Measurements from ENCODE around the gene CD300C. TPM values are rescaled to one million over a fixed set of nuclear protein-coding genes. Genes with fewer than 3 reads are reported as not detected.

Gene CD300C
- polyA plus RNA-seq, 1 experiment: 0.05 TPM

DNA sequence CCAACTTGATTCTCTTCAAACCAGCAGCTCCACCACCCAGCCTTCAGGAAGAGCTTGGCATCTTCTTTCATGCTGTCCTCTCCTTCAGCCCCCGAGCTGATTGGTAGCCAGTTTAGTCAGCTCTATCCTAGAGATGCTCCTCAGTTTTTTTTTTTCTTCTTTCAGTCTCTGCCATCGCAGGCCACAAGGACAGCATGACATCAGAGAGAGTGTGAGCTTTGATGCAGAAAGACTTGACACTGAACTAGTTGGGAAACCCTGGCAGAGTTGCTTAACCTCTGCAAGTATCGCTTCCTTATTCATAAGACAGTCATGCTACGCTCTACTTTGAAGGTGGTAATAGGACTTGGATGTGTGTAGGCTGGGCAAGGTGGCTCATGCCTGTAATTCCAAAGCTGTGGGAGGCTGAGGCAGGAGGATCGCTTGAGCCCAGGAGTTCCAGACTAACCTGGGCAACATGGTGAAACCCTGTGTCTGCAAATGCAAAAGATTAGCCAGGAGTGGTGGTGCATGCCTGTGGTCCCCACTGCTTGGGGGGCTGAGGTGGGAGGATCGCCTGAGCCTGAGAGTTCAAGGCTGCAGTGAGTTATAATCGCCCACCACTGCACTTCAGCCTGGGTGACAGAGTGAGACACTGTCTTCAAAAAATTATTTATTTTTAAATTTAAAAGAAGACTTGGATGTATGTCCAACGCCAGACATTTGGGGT, 17.3 kb downstream of the CD300C start:
- ChIA-PET POLR2A (no interaction called here), CTCF (no interaction called here)
- TF ChIP-seq, protein P1, sequence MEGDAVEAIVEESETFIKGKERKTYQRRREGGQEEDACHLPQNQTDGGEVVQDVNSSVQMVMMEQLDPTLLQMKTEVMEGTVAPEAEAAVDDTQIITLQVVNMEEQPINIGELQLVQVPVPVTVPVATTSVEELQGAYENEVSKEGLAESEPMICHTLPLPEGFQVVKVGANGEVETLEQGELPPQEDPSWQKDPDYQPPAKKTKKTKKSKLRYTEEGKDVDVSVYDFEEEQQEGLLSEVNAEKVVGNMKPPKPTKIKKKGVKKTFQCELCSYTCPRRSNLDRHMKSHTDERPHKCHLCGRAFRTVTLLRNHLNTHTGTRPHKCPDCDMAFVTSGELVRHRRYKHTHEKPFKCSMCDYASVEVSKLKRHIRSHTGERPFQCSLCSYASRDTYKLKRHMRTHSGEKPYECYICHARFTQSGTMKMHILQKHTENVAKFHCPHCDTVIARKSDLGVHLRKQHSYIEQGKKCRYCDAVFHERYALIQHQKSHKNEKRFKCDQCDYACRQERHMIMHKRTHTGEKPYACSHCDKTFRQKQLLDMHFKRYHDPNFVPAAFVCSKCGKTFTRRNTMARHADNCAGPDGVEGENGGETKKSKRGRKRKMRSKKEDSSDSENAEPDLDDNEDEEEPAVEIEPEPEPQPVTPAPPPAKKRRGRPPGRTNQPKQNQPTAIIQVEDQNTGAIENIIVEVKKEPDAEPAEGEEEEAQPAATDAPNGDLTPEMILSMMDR (IDR thresholded peaks at IDR 0.05; ENCODE audit: insufficient read depth, low read depth, low read length): no peak
- no peak overlapping the region for H3K4me3 ChIP-seq (ENCODE audit: low read depth, low read length)
- no peaks in the 10 kb centered on the region for H3K27me3 ChIP-seq (ENCODE audit: control insufficient read depth, insufficient read depth, low read length)
- no peaks in the 10 kb centered on the region for H3K36me3 ChIP-seq (ENCODE audit: control insufficient read depth, insufficient read depth, low read length)
- no peak for DNase-seq (ENCODE audit: low read depth)

DNA sequence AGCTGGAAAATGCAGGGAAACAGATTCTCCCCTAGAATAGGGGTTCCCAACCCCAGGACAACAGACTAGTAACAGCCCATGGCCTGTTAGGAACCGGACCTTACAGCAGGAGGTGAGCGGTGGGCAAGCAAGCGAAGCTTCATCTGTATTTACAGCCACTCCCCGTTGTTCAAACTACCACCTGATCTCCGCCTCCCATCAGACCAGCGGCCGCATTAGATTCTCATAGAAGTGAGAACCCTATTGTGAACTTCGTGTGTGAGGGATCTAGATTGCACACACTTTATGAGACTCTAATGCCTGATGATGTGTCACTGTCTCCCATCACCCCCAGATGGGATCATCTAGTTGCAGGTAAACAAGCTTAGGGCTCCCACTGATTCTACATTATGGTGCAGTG, 18.2 kb downstream of the CD300C start:
- no peaks in the 10 kb centered on the region for H3K27me3 ChIP-seq (ENCODE audit: control insufficient read depth, insufficient read depth, low read length)
- DNase-seq (ENCODE audit: low read depth): no peak
- TF ChIP-seq, protein P1 (IDR thresholded peaks at IDR 0.05; ENCODE audit: insufficient read depth, low read depth, low read length): no peak
- H3K4me3 ChIP-seq (ENCODE audit: low read depth, low read length): no peak overlapping the region
- H3K36me3 ChIP-seq (ENCODE audit: control insufficient read depth, insufficient read depth, low read length): no peaks in the 10 kb centered on the region
- POLR2A ChIA-PET: no interaction called here
- CTCF ChIA-PET: no interaction called here

DNA sequence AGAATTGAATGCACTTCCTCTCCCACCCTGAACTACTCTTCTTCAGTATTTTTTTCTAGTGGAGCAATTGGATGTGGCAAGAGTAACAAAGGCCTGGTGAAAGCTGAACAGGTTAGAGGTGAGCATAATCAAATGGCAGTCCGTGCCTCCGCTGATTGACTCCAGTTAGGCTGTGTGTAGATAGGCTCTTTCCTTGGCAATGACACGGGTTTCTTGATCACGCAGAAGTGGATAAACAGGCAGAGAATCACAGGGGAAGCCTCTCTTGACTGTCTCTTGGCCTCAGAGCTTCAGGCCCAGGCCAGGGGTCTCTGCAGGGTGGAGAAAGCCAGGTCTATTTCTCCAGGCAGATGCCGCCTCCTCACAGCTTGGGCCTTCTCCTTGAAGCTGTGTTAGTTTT, 18.8 kb downstream of the CD300C start:
- no peak for DNase-seq (ENCODE audit: low read depth)
- TF ChIP-seq, protein P1 (IDR thresholded peaks at IDR 0.05; ENCODE audit: insufficient read depth, low read depth, low read length): no peak
- Histone ChIP-seq H3K36me3 (ENCODE audit: control insufficient read depth, insufficient read depth, low read length) (no peaks in the 10 kb centered on the region), H3K4me3 (ENCODE audit: low read depth, low read length) (no peak overlapping the region), H3K27me3 (ENCODE audit: control insufficient read depth, insufficient read depth, low read length) (no peaks in the 10 kb centered on the region)
- CTCF ChIA-PET: no interaction called here
- POLR2A ChIA-PET: no interaction called here

DNA sequence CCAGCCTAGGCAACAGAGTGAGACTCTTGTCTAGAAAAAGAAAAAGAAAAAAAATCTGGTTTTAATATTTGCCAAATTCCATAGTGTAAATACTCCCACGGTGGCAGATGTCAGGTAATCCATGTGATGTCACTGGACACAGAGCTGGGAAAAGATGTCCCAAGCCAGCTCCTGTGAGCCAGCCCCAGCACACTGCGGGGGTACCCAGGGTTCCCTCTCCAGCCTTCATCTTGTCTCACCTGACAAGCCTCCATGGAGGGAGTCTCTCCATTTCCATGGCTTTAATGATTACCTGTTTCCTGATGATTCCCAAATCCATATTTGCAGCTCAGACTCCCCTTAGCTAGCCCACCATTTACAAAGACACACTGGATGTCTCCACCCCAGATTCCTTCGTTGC, 19.2 kb downstream of the CD300C start:
- POLR2A ChIA-PET: no interaction called here
- no peak for DNase-seq (ENCODE audit: low read depth)
- TF ChIP-seq, protein P1 (IDR thresholded peaks at IDR 0.05; ENCODE audit: insufficient read depth, low read depth, low read length): no peak
- no peak overlapping the region for H3K4me3 ChIP-seq (ENCODE audit: low read depth, low read length)
- H3K36me3 ChIP-seq (ENCODE audit: control insufficient read depth, insufficient read depth, low read length): no peaks in the 10 kb centered on the region
- H3K27me3 ChIP-seq (ENCODE audit: control insufficient read depth, insufficient read depth, low read length): no peaks in the 10 kb centered on the region
- CTCF ChIA-PET: interaction anchor here (0.7 kb wide), 1 partner anchor 25 kb away, joined by 3 read pairs; no protein-coding TSS in a partner anchor

DNA sequence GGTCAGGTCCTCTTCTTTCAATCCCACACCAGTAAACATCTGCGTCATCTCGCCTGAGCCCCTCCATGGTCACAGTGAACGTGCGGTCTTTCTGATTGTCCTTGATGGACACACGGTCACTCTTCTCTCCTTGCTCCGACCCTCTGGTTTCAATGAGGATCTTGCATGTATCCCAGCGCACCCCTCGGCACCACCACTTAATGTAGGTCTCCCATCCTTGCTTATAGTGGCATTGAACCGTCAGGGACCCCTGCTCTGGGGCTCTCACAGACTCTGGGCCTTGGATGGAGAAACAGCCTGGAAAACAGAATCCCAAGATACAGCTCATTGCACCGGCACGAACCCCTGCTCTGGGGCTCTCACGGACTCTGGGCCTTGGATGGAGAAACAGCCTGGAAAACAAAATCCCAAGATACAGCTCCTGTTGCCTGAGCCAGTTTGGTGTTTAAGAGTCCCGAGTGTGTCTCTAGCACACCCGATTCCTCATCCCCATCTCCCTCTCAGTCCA, 20.1 kb downstream of the CD300C start:
- H3K36me3 ChIP-seq (ENCODE audit: control insufficient read depth, insufficient read depth, low read length): no peaks in the 10 kb centered on the region
- DNase-seq (ENCODE audit: low read depth): no peak
- H3K27me3 ChIP-seq (ENCODE audit: control insufficient read depth, insufficient read depth, low read length): no peaks in the 10 kb centered on the region
- no peak overlapping the region for H3K4me3 ChIP-seq (ENCODE audit: low read depth, low read length)
- TF ChIP-seq, protein P1 (IDR thresholded peaks at IDR 0.05; ENCODE audit: insufficient read depth, low read depth, low read length): no peak
- ChIA-PET POLR2A (no interaction called here), CTCF (no interaction called here)
